IMR-90 (cell line): ENCODE data around the gene SEC11C. TPM values are rescaled to one million over a fixed set of nuclear protein-coding genes. Genes with fewer than 3 reads are reported as not detected.

ENCODE experiments used
- ATAC-seq: fragments of 200-7000 bp; cut with Tn5 transposase; 2 replicates; pipeline ENCODE4 v1.9.1; 2020; ENCODE audit warnings: low read depth, mild to moderate bottlenecking, moderate library complexity
- BruUV-seq: library from RNA; stranded (reverse); fragments of 400-500 nt; replicated peaks from 2 replicates; lab custom pipeline; 2021; lab: Mats Ljungman, UMichigan
- CTCF ChIA-PET: fragments of 300-600 bp; formaldehyde crosslinking; extraction: SDS; loops from one replicate; lab custom pipeline; 2021; ENCODE audit warnings: antibody characterized with exemption; lab: Yijun Ruan, JAX
- POLR2A ChIA-PET: fragments of 300-600 bp; sonication (Branson Sonifier 250); formaldehyde crosslinking; loops from one replicate; lab custom pipeline; 2022; ENCODE audit warnings: antibody characterized with exemption; ENCODE audit not compliant: unreplicated experiment; lab: Charles Lee
- DNase-seq: peaks from one replicate; pipeline ENCODE4 v3.0.0; 2013
- H2AFZ ChIP-seq: replicated peaks from 2 replicates; pipeline ENCODE3; 2013; ENCODE audit warnings: low read length, mild to moderate bottlenecking; ENCODE audit not compliant: poor library complexity
- H2AK5ac ChIP-seq: 2 replicates; pipeline ENCODE4 v1.6.1; 2013; ENCODE audit warnings: low read depth, low read length, inconsistent platforms
- H2AK9ac ChIP-seq: replicated peaks from 2 replicates; pipeline ENCODE3; 2013; ENCODE audit warnings: mild to moderate bottlenecking, low read depth, low read length, moderate library complexity; ENCODE audit not compliant: poor library complexity
- H2BK120ac ChIP-seq: 2 replicates; pipeline ENCODE4 v1.6.1; 2013; ENCODE audit warnings: low read depth, low read length, inconsistent platforms
- H2BK15ac ChIP-seq: 3 replicates; pipeline ENCODE4 v1.6.1; 2013; ENCODE audit warnings: low read depth, low read length, inconsistent platforms
- H2BK20ac ChIP-seq: 2 replicates; pipeline ENCODE4 v1.6.1; 2013; ENCODE audit warnings: low read depth, mild to moderate bottlenecking, inconsistent platforms, low read length, moderate library complexity
- H2BK5ac ChIP-seq: 2 replicates; pipeline ENCODE4 v1.6.1; 2013; ENCODE audit warnings: mild to moderate bottlenecking, low read depth, low read length, inconsistent platforms; ENCODE audit not compliant: poor library complexity, severe bottlenecking
- H3K14ac ChIP-seq: replicated peaks from 2 replicates; pipeline ENCODE4 v1.6.1; 2013; ENCODE audit warnings: low read depth, low read length, inconsistent platforms
- H3K18ac ChIP-seq: 2 replicates; pipeline ENCODE4 v1.6.1; 2013; ENCODE audit warnings: low read depth, low read length, control low read depth
- H3K23ac ChIP-seq: 2 replicates; pipeline ENCODE4 v1.6.1; 2013; ENCODE audit warnings: low read depth, low read length, inconsistent platforms
- H3K27ac ChIP-seq: 2 replicates; pipeline ENCODE4 v1.5.1; 2013; ENCODE audit warnings: mild to moderate bottlenecking, control low read depth, low read length; ENCODE audit not compliant: insufficient read depth
- H3K27me3 ChIP-seq: 2 replicates; pipeline ENCODE4 v1.6.1; 2013; ENCODE audit warnings: low read length; ENCODE audit not compliant: control insufficient read depth, insufficient read depth
- H3K36me3 ChIP-seq: 2 replicates; pipeline ENCODE4 v1.6.1; 2013; ENCODE audit warnings: low read length, mixed read lengths; ENCODE audit not compliant: control insufficient read depth, insufficient read depth
- H3K4ac ChIP-seq: 2 replicates; pipeline ENCODE4 v1.6.1; 2013; ENCODE audit warnings: low read depth, low read length, inconsistent platforms
- H3K4me1 ChIP-seq: 2 replicates; pipeline ENCODE4 v1.6.1; 2013; ENCODE audit warnings: low read length, mixed read lengths; ENCODE audit not compliant: control insufficient read depth, insufficient read depth
- H3K4me2 ChIP-seq: 2 replicates; pipeline ENCODE4 v1.6.1; 2013; ENCODE audit warnings: low read depth, mild to moderate bottlenecking, control low read depth, low read length, moderate library complexity
- H3K4me3 ChIP-seq: 2 replicates; pipeline ENCODE4 v1.5.1; 2013; ENCODE audit warnings: low read depth, mild to moderate bottlenecking, control low read depth, low read length, moderate library complexity; ENCODE audit not compliant: insufficient read depth
- H3K56ac ChIP-seq: 2 replicates; pipeline ENCODE4 v1.6.1; 2013; ENCODE audit warnings: low read length, inconsistent platforms; ENCODE audit not compliant: insufficient read depth; ENCODE audit errors: extremely low read depth
- H3K79me1 ChIP-seq, 2 experiments: 2 replicates each; pipeline ENCODE4 v1.6.1; 2013; ENCODE audit warnings: low read length in 2 of 2, inconsistent platforms in 1 of 2, low read depth in 1 of 2
- H3K9ac ChIP-seq: 2 replicates; pipeline ENCODE4 v1.6.1; 2013; ENCODE audit warnings: low read depth, low read length, control low read depth
- H3K9me1 ChIP-seq: 2 replicates; pipeline ENCODE4 v1.6.1; 2013; ENCODE audit warnings: low read length, inconsistent platforms; ENCODE audit not compliant: insufficient read depth
- H3K9me3 ChIP-seq: 2 replicates; pipeline ENCODE4 v1.6.1; 2013; ENCODE audit warnings: low read length; ENCODE audit not compliant: control insufficient read depth, insufficient read depth
- H4K20me1 ChIP-seq: 2 replicates; pipeline ENCODE4 v1.6.1; 2013; ENCODE audit warnings: low read length, inconsistent platforms; ENCODE audit not compliant: insufficient read depth
- H4K5ac ChIP-seq: 2 replicates; pipeline ENCODE4 v1.6.1; 2013; ENCODE audit warnings: mild to moderate bottlenecking, low read depth, low read length, control low read depth
- H4K8ac ChIP-seq, 2 experiments: 2 replicates each; pipeline ENCODE4 v1.6.1; 2013; ENCODE audit warnings: low read depth in 2 of 2, low read length in 2 of 2, control low read depth in 1 of 2, inconsistent platforms in 1 of 2
- H4K91ac ChIP-seq: 2 replicates; pipeline ENCODE4 v1.6.1; 2013; ENCODE audit warnings: low read depth, low read length, inconsistent platforms; ENCODE audit not compliant: insufficient read depth
- BHLHE40 ChIP-seq: fragments of 150-350 bp; IDR thresholded peaks from 2 replicates; pipeline ENCODE4 v1.6.1; 2016; ENCODE audit warnings: mild to moderate bottlenecking, low read depth, low read length
- NFE2L2 ChIP-seq: fragments of 150-350 bp; IDR thresholded peaks from 2 replicates; pipeline ENCODE4 v1.6.1; 2016; ENCODE audit warnings: low read depth, mild to moderate bottlenecking, low read length
- RAD21 ChIP-seq: IDR thresholded peaks from 2 replicates; pipeline ENCODE4 v1.6.1; 2012; ENCODE audit warnings: low read length, improper control_type of control experiment
- RCOR1 ChIP-seq: IDR thresholded peaks from 2 replicates; pipeline ENCODE4 v1.6.1; 2012; ENCODE audit warnings: mild to moderate bottlenecking, low read length, improper control_type of control experiment; ENCODE audit not compliant: insufficient replicate concordance
- RFX5 ChIP-seq: IDR thresholded peaks from 2 replicates; pipeline ENCODE4 v1.8.0; 2012; ENCODE audit warnings: low read depth, mild to moderate bottlenecking, low read length, moderate library complexity
- WGBS, 2 experiments: methylation state at CpG; one replicate each; pipeline versions ENCODE4 v1.1.5 to v1.1.7; 2013; ENCODE audit warnings: missing lambda C conversion rate in 2 of 2; ENCODE audit not compliant: insufficient read length in 1 of 2; ENCODE audit errors: extremely low coverage in 2 of 2; 5-methylcytosine and 5-hydroxymethylcytosine counted together
- dilution Hi-C: fragments of 300-500 bp; cut with HindIII; formaldehyde crosslinking; loops from one replicate; pipeline ENCODE4 v1.14.3; 2018; ENCODE audit warnings: low sequenced_read_pairs; ENCODE audit not compliant: unreplicated experiment
- in situ Hi-C: fragments of 300-500 bp; cut with MboI; formaldehyde crosslinking; loops from 3 replicates; pipeline ENCODE4 v1.14.3; 2019; ENCODE audit warnings: low sequenced_read_pairs, inconsistent platforms, mixed read lengths
- intact Hi-C: fragments of 100-400 bp; cut with micrococcal nuclease; formaldehyde crosslinking; loops from 2 replicates; pipeline ENCODE4 v1.10.0; 2022
- polyA plus RNA-seq, 3 experiments: library from polyadenylated mRNA; depleted of rRNA; stranded (reverse); fragments of >200 nt; gene quantifications; 2 replicates each; pipeline ENCODE4 v1.2.3, GENCODE V29; 2012; ENCODE audit warnings: low replicate concordance in 1 of 3
- total RNA-seq: library from RNA; depleted of rRNA; stranded (reverse); fragments of >200 nt; gene quantifications from 2 replicates; pipeline ENCODE4 v1.2.3, GENCODE V29; 2012
- TF ChIP-seq, protein P1 (sequence below): fragments of 150-350 bp; IDR thresholded peaks from 2 replicates; pipeline ENCODE4 v1.6.1; 2017; ENCODE audit warnings: mild to moderate bottlenecking, antibody characterized with exemption, low read length, low read depth
- TF ChIP-seq, protein P2 (sequence below): conservative IDR thresholded peaks from 2 replicates; pipeline ENCODE4 v1.5.1; 2012; ENCODE audit warnings: mild to moderate bottlenecking, low read depth, low read length, improper control_type of control experiment

Gene SEC11C
- total and polyA plus RNA-seq, 2 of the 4 experiments (the other 2 are of a cell fraction): 10.6 to 11.9 TPM

DNA sequence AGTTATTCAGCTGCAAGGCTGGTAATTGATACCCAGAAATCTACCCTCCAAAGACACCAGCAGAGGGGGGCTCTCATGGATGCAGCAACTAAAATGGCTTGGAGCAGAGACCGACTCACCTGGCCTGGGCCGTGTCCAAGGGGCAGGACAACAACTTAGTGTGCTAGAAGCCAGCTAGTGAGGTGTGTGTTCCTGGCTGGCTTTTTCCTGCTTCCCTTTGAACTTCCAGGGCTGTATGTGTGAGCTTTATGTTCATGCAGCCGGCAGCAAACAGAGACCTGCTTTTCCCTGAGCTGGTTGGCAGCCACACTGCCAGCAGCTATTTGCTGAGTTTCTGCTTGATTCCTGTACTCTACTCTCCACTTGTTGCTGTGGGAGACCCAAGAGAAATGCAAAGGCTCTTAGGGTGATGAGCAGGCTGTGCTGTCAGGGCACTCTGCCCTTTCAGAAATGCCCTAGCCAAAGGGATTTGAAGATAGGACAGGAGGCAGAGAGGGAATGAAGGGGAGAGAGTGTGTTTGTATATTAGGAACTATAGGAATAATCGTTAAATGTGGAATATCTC lies 56.6 kb downstream of the SEC11C start:
- no peak overlapping the region for H3K4me2 ChIP-seq
- no peak overlapping the region for H3K23ac ChIP-seq
- no peak overlapping the region for H2BK120ac ChIP-seq
- H3K79me1 ChIP-seq: no peaks in the 10 kb centered on the region
- no peak overlapping the region for H3K27ac ChIP-seq
- no peak overlapping the region for H4K5ac ChIP-seq
- BruUV-seq: no TSS peak
- CTCF ChIA-PET: no interaction called here
- in situ Hi-C loops (no loop called here), dilution Hi-C loops (no loop called here), intact Hi-C loops (no loop called here)
- no CpG with 5 or more reads among the region's 4 CpGs for WGBS, 2 experiments
- H2BK5ac ChIP-seq: no peak overlapping the region
- no peak overlapping the region for H3K9ac ChIP-seq
- no peaks in the 10 kb centered on the region for H3K36me3 ChIP-seq
- no peaks in the 10 kb centered on the region for H3K4me1 ChIP-seq
- no peaks in the 10 kb centered on the region for H4K20me1 ChIP-seq
- no peak overlapping the region for H4K8ac ChIP-seq
- no peaks in the 10 kb centered on the region for H3K9me1 ChIP-seq
- no peak overlapping the region for H4K91ac ChIP-seq
- H3K9me3 ChIP-seq: no peaks in the 10 kb centered on the region
- ATAC-seq: no peak
- DNase-seq: no peak
- H2BK20ac ChIP-seq: no peak overlapping the region
- no peak overlapping the region for H3K18ac ChIP-seq
- H2BK15ac ChIP-seq: no peak overlapping the region
- POLR2A ChIA-PET: no interaction called here
- no peak overlapping the region for H2AK9ac ChIP-seq
- no peak overlapping the region for H2AFZ ChIP-seq
- TF ChIP-seq RAD21 (no peak), NFE2L2 (no peak), BHLHE40 (no peak), RFX5 (no peak), RCOR1 (no peak)
- TF ChIP-seq, protein P1, sequence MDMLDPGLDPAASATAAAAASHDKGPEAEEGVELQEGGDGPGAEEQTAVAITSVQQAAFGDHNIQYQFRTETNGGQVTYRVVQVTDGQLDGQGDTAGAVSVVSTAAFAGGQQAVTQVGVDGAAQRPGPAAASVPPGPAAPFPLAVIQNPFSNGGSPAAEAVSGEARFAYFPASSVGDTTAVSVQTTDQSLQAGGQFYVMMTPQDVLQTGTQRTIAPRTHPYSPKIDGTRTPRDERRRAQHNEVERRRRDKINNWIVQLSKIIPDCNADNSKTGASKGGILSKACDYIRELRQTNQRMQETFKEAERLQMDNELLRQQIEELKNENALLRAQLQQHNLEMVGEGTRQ: no peak
- TF ChIP-seq, protein P2, sequence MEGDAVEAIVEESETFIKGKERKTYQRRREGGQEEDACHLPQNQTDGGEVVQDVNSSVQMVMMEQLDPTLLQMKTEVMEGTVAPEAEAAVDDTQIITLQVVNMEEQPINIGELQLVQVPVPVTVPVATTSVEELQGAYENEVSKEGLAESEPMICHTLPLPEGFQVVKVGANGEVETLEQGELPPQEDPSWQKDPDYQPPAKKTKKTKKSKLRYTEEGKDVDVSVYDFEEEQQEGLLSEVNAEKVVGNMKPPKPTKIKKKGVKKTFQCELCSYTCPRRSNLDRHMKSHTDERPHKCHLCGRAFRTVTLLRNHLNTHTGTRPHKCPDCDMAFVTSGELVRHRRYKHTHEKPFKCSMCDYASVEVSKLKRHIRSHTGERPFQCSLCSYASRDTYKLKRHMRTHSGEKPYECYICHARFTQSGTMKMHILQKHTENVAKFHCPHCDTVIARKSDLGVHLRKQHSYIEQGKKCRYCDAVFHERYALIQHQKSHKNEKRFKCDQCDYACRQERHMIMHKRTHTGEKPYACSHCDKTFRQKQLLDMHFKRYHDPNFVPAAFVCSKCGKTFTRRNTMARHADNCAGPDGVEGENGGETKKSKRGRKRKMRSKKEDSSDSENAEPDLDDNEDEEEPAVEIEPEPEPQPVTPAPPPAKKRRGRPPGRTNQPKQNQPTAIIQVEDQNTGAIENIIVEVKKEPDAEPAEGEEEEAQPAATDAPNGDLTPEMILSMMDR: no peak
- H3K4me3 ChIP-seq: no peak overlapping the region
- H3K56ac ChIP-seq: no peak overlapping the region
- no peak overlapping the region for H3K14ac ChIP-seq
- H3K27me3 ChIP-seq: peaks cover 35% of the 10 kb centered on the region
- H2AK5ac ChIP-seq: no peak overlapping the region
- no peak overlapping the region for H3K4ac ChIP-seq
